Gastroesophageal sphincter (tissue), 4 donors: Measurements from ENCODE around the gene WDFY3. TPM values are rescaled to one million over a fixed set of nuclear protein-coding genes. Genes with fewer than 3 reads are reported as not detected.

Source experiments
- ATAC-seq: fragments of 150-250 bp; one replicate; pipeline ENCODE4 v1.9.1; 2016; ENCODE audit warnings: mild to moderate bottlenecking, moderate library complexity
- H3K27ac ChIP-seq, 4 donors: fragments of 200-600 bp; sonication (generic) in 3 of 4; 1 replicate in 3 of 4; 2 replicates in 1 of 4; pipeline ENCODE4 v1.5.1; 2016 to 2019
- H3K27me3 ChIP-seq: fragments of 200-600 bp; sonication (generic); one replicate; pipeline ENCODE4 v1.5.1; 2019
- H3K36me3 ChIP-seq, 2 donors: fragments of 200-600 bp; sonication (generic); one replicate each; pipeline ENCODE4 v1.5.1; 2019; ENCODE audit warnings: control low read depth in 1 of 2
- H3K4me1 ChIP-seq, 3 donors: fragments of 200-600 bp; sonication (generic); 1 replicate in 2 of 3; 2 replicates in 1 of 3; pipeline ENCODE4 v1.5.1; 2016 to 2019; ENCODE audit warnings: control low read depth in 2 of 3
- H3K4me3 ChIP-seq, 2 donors: fragments of 200-600 bp; sonication (generic); one replicate each; pipeline ENCODE4 v1.5.1; 2019; ENCODE audit warnings: mild to moderate bottlenecking in 1 of 2, moderate library complexity in 1 of 2
- H3K9me3 ChIP-seq, 3 donors: fragments of 200-600 bp; sonication (generic); one replicate each; pipeline ENCODE4 v1.5.1; 2017 to 2019; ENCODE audit warnings: control low read depth in 2 of 3
- CTCF ChIP-seq, 4 experiments: fragments of 200-600 bp in 2 of 4; fragments of 450-650 bp in 2 of 4; sonication (generic) in 1 of 4; IDR thresholded peaks; one replicate each; pipeline ENCODE4 v1.5.1; 2017 to 2019; ENCODE audit warnings: antibody characterized with exemption in 4 of 4, mild to moderate bottlenecking in 2 of 4, moderate library complexity in 2 of 4
- EP300 ChIP-seq: sonication (generic); formaldehyde crosslinking; IDR thresholded peaks from one replicate; pipeline ENCODE4 v1.6.1; 2017; ENCODE audit warnings: antibody characterized with exemption, mild to moderate bottlenecking
- POLR2A ChIP-seq, 2 donors: fragments of 450-650 bp; IDR thresholded peaks; one replicate each; pipeline ENCODE4 v1.6.1; 2017; ENCODE audit warnings: antibody characterized with exemption in 2 of 2, mild to moderate bottlenecking in 2 of 2, moderate library complexity in 1 of 2
- POLR2AphosphoS5 ChIP-seq: sonication (generic); formaldehyde crosslinking; IDR thresholded peaks from one replicate; pipeline ENCODE4 v1.6.1; 2017; ENCODE audit warnings: antibody characterized with exemption
- WGBS, 2 donors: methylation state at CpG; one replicate each; pipeline ENCODE4 v1.1.5; 2018; ENCODE audit warnings: low coverage in 1 of 2; 5-methylcytosine and 5-hydroxymethylcytosine counted together
- small RNA-seq, 4 donors: library from RNA; depleted of rRNA; stranded (forward); fragments of <200 nt; gene quantifications; one replicate each; pipeline ENCODE3, GENCODE V24; 2016
- total RNA-seq, 4 donors: library from RNA; depleted of rRNA; stranded (reverse); fragments of >200 nt; gene quantifications; one replicate each; pipeline ENCODE4 v1.1.0, GENCODE V29; 2016

The WDFY3 gene
- total RNA-seq, 4 donors from 2014 or later, result 76.7 to 140 (median 90.1) TPM

GRCh38 chr4:84632092-84632491 is 334.4 kb downstream of the WDFY3 start:
- TF ChIP-seq POLR2A (IDR thresholded peaks at IDR 0.05) (no peak), POLR2AphosphoS5 (no peak), CTCF (IDR thresholded peaks at IDR 0.05) (no peak), EP300 (no peak)
- H3K27ac ChIP-seq, result no peak overlapping the region
- H3K9me3 ChIP-seq, result no peaks in the 10 kb centered on the region
- no peaks in the 10 kb centered on the region for H3K27me3 ChIP-seq
- no peak overlapping the region for H3K4me3 ChIP-seq
- WGBS, 2 donors, result 77 to 78% methylated on average over 2 of the region's 2 CpGs
- ATAC-seq, result no peak
- H3K4me1 ChIP-seq, result no peaks in the 10 kb centered on the region
- H3K36me3 ChIP-seq, result no peaks in the 10 kb centered on the region

- H3K9me3 ChIP-seq, result no peaks in the 10 kb centered on the region
- H3K27ac ChIP-seq, result no peak overlapping the region
- no peaks in the 10 kb centered on the region for H3K27me3 ChIP-seq
- 82 to 84% methylated on average over 3 of the region's 3 CpGs for WGBS, 2 donors
- no peak overlapping the region for H3K4me3 ChIP-seq
- ATAC-seq, result no peak
- no peaks in the 10 kb centered on the region for H3K36me3 ChIP-seq
- TF ChIP-seq EP300, result no peak
- no peak for TF ChIP-seq POLR2A (IDR thresholded peaks at IDR 0.05)
- TF ChIP-seq POLR2AphosphoS5, result no peak
- no peak for TF ChIP-seq CTCF (IDR thresholded peaks at IDR 0.05)
- H3K4me1 ChIP-seq, result no peaks in the 10 kb centered on the region
These were observed 334.9 kb downstream of the WDFY3 start for GRCh38 chr4:84631573-84631972.

DNA sequence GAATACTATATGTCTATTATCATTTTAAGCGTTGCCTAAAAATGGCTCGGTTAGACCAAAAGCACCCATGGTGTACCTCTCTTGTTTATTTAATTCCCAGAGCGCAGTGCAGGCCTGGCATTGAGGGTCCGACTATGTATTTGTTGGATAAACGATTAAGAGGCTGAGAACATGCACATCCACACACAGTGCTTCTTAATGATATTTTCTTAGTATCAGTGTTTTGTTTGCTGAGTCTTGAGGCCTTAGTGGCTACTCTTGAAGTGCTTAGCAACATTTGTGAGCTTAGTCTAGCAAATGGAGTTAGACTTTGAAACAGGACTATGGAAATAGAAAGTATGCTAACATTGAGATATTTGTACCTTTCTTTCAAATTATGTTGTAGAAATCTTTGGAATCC is 339.8 kb downstream of the WDFY3 start:
- no peaks in the 10 kb centered on the region for H3K36me3 ChIP-seq
- no peaks in the 10 kb centered on the region for H3K4me1 ChIP-seq
- no peaks in the 10 kb centered on the region for H3K9me3 ChIP-seq
- ATAC-seq, result no peak
- no peak overlapping the region for H3K27ac ChIP-seq
- H3K4me3 ChIP-seq, result no peak overlapping the region
- TF ChIP-seq EP300 (no peak), POLR2AphosphoS5 (no peak), POLR2A (IDR thresholded peaks at IDR 0.05) (no peak), CTCF (IDR thresholded peaks at IDR 0.05) (no peak)
- WGBS, 2 donors, result 93 to 100% methylated on average over 4 to 5 of the region's 5 CpGs
- H3K27me3 ChIP-seq, result no peaks in the 10 kb centered on the region

- 98% methylated on average over 4 of the region's 11 CpGs; no CpG with 5 or more reads in 1 of the 2 donors for WGBS, 2 donors
- H3K4me3 ChIP-seq, result no peak overlapping the region
- H3K4me1 ChIP-seq, result no peaks in the 10 kb centered on the region
- H3K36me3 ChIP-seq, result no peaks in the 10 kb centered on the region
- TF ChIP-seq POLR2AphosphoS5 (no peak), EP300 (no peak), POLR2A (IDR thresholded peaks at IDR 0.05) (no peak), CTCF (IDR thresholded peaks at IDR 0.05) (no peak)
- H3K9me3 ChIP-seq, result no peaks in the 10 kb centered on the region
- no peak overlapping the region for H3K27ac ChIP-seq
- H3K27me3 ChIP-seq, result no peaks in the 10 kb centered on the region
- ATAC-seq, result no peak
These were observed 342.8 kb downstream of the WDFY3 start for GRCh38 chr4:84623661-84624060.

- no peaks in the 10 kb centered on the region for H3K4me1 ChIP-seq
- no peaks in the 10 kb centered on the region for H3K9me3 ChIP-seq
- H3K27ac ChIP-seq, result no peak overlapping the region
- ATAC-seq, result no peak
- H3K36me3 ChIP-seq, result no peaks in the 10 kb centered on the region
- no peaks in the 10 kb centered on the region for H3K27me3 ChIP-seq
- WGBS, 2 donors, result 60 to 75% methylated on average over 1 of the region's 1 CpG
- no peak for TF ChIP-seq CTCF (IDR thresholded peaks at IDR 0.05)
- no peak for TF ChIP-seq POLR2AphosphoS5
- no peak for TF ChIP-seq EP300
- no peak for TF ChIP-seq POLR2A (IDR thresholded peaks at IDR 0.05)
- H3K4me3 ChIP-seq, result no peak overlapping the region
These were observed 343.5 kb downstream of the WDFY3 start for GRCh38 chr4:84622959-84623358.

Small RNAs within 50 kb of the gene (small RNA-seq; reads per million reads assigned to genes)
- 0 reads per million in 4 donors for gene RN7SL552P
- 0 reads per million in 4 donors for gene RNU6-469P
